HG03457 (cell line): ENCODE data around the gene LRRC17.
"Not testable (repeated sequence)": the region's sequence is repeated elsewhere in the genome, so short reads cannot be mapped to it uniquely, and the experiment has no call there.

ENCODE experiments used
- ATAC-seq: cut with Tn5 transposase; IDR thresholded peaks from one replicate; pipeline ENCODE4 v1.9.1; 2021; ENCODE audit warnings: moderate number of reproducible peaks; ENCODE audit not compliant: unreplicated experiment

The LRRC17 gene

DNA sequence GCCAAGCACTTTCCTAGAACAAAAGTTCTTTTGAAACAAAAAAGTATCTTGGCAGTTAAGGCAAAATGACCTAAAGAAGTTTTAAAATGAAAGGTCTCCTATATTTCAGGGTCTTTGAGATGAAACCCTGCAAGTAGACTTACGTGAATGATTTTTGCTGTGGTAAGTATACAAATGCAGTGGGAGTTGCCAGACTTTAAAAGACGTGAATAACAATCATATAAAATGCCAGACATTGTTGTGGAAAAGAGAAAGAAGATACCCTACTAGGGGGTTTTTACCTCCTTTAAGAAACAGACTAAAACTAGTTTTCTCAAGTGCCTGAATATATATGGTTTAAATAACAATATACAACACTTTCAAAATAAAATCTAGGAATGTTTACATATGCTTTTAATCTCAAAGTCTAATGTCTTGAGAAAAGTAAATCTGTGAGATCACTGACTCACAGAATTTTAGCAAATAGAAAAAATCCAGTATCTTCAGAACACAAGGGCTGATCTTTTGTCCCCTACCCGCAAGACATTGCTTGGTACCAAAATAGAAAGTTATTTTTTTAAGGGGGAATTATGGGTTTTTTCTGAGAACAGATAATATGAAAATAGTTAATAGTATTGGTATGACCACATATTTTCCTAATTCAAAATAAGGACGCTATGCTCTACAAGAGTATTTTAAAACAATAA, 29.5 kb downstream of the LRRC17 start:
- ATAC-seq = no peak

DNA sequence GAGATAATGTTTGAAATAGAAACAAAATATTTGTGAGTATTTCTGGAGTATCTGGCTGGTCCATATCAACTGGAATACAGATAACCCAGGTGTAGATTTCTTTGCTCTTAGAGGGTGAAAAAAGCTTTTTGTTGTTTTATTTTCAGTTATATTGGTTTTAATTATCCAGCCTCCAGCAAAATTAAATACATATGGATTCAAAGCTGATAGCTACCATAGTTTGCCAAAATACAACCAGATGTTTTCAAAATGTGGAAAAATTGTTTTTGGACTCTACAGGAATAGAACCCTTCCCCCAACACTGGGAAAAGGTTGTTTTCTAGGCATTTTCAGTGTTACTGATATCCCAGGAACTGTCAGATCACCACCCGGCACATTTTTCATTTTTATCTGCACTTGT, 30.1 kb downstream of the LRRC17 start:
- no peak for ATAC-seq

DNA sequence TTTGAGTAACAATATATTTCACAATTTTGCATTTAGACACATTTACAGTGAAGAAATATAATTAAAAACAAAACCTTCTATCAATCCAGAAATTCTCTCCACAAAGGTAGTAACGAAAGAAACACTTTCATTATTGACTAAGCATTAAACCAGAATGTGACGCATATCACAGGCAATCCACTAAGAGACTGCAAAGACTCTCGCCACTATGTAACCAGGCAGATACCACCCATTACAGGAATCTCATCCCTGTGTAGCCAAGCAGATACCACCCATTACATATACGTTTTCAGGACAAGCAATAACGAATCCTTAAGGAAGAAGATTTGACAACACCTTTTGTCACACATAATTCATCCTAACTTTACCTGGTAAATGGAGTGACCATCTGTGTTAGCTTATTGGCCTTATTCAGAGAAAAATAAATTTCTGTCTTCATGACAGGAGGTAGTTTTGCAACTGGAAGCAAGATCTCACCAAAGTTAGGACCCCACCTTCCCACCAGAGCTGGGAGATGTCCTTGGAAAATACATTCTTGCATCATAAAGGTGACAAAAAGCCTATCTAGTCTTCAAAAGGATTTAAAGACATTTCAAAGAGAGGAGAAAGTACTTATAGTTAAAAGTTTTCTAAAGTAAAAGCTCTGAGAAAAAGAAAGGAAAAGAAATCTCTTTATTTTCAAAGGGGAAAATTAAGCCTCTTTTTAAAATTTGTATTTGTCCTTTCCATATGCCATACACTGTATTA, 30.8 kb downstream of the LRRC17 start:
- ATAC-seq = no peak

DNA sequence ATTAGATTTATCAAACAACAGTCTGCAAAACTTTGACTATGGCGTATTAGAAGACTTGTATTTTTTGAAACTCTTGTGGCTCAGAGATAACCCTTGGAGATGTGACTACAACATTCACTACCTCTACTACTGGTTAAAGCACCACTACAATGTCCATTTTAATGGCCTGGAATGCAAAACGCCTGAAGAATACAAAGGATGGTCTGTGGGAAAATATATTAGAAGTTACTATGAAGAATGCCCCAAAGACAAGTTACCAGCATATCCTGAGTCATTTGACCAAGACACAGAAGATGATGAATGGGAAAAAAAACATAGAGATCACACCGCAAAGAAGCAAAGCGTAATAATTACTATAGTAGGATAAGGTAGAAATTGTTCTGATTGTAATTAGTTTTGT, 31.4 kb downstream of the LRRC17 start:
- ATAC-seq = no peak

DNA sequence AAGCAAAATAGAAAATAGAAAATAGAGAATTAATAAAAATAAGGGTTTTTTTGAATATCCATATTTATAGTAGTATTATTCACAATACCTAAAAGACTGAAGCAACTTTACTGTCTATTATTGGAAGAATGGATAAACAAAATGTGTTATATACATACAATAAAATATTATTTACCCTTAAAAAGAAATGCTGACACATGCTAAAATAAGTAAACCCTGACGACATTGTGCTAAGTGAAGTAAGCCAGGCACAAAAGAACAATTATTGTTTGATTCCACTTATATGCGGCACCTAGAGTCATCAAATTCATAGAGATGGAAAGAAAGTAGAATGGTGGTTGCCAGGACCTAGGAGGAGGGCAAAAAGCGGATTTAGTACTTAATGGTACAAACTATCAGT, 39.0 kb downstream of the LRRC17 start:
- ATAC-seq = no peak

DNA sequence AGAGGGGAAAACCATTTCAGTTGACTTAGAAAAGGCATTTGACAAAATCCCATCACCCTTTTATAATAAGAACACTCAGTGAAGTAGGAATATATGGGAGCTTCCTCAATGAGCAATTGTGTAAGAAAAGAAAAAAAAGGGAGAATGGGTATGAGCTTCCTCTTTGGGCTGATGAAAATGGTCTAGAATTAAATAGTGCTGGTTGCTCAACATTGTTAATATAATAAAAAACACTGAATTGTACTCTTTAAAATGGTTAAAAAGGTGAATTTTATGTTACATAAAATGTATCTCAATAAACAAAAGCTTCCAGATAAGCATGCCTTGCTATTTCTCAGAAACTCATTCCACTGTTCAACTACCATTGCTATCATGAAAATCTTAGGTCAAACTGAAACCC, 40.6 kb downstream of the LRRC17 start:
- no peak for ATAC-seq

DNA sequence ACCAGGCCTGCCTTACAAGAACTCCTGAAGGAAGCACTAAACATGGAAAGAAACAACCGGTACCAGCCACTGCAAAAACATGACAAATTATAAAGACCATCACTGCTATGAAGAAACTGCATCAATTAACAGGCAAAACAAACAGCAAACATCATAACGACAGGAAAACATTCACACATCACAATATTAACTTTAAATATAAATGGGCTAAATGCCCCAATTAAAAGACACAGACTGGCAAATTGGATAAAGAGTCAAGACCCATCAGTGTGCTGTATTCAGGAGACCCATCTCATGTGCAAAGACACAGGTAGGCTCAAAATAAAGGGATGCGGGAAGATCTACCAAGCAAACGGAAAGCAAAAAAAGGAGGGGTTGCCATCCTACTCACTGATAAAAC, 41.6 kb downstream of the LRRC17 start:
- not testable (repeated sequence) for ATAC-seq

DNA sequence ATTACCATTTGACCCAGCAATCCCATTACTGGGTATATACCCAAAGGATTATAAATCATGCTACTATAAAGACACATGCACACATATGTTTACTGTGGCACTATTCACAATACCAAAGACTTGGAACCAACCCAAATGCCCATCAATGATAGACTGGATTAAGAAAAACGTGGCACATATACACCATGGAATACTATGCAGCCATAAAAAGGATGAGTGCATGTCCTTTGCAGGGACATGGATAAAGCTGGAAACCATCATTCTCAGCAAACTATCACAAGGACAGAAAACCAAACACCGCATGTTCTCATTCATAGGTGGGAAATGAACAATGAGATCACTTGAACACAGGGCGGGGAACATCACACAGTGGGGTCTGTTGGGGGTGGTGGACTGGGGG, 45.2 kb downstream of the LRRC17 start:
- not testable (repeated sequence) for ATAC-seq

DNA sequence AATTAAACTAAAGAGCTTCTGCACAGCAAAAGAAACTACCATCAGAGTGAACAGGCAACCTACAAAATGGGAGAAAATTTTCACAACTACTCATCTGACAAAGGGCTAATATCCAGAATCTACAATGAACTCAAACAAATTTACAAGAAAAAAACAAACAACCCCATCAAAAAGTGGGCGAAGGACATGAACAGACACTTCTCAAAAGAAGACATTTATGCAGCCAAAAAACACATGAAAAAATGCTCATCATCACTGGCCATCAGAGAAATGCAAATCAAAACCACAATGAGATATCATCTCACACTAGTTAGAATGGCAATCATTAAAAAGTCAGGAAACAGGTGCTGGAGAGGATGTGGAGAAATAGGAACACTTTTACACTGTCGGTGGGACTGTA, 49.2 kb downstream of the LRRC17 start:
- ATAC-seq = not testable (repeated sequence)

DNA sequence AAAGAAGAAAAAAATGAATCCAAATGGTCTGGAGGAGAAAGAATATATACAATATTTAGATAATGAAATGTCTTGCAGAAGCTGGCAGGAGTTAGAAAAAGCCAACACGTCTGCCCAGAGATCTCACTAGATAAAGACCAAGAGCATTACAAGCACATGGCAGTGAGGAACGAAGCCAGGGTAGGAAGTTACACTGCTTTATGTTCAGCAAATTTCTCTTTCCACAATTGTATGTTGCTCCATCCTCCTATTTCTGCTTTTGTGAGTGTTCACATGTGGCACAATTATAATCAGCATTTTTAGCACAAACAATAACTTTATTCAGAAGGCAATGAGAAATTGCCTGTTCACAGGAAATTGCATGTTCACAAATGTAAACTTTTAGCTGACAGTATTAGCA, 53.7 kb downstream of the LRRC17 start:
- no peak for ATAC-seq

DNA sequence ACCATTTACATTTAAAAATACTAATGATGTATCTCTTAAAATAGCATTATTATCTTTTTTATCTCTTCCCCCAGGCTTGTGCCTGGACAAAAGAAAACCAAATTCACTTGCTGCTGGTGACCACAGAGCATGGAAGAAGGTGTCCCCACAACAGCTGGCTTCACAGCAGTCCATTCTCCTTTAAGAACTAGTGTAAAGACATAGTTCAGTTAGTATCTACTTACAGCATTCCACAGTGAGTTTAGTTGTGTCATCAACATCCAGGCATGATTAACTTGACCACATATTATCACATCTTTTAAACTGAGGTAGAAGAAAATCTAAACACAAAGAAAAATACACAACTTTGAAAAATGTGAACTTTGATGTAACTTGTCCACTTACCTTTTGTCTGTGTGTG, 55.0 kb downstream of the LRRC17 start:
- no peak for ATAC-seq

DNA sequence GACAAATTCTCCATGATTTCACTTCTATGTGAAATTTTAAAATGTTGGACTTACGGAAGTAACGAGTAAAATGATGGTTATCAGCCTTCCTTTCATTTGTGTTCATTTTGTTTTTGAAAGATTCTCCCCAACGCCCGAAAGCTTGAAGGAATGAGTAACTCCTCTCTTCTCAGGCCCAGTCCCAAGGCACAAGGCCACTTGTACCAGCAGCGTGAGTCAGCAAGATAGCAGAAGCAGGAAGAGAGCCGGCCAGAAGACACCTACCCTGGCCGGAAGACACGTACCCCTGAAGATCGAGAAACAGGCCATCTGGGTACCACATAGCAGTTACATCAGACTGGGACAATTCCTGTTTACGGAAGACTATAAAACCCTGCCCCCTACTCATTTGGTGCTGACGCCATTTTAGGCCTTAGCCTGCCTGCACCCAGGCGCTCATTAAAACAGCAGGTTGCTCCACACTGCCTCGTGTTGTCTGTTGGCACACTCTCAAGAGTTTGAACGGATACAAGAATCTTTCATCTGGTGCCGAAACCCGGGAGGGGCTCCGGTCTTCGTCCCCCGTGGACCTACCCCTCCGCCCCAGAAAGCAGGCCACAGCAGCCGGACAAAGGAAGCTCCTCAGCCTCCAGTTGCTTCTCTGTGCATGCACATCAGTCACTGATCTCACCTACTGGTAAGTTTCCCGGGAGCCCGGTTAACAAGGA, 60.4 kb downstream of the LRRC17 start:
- no peak for ATAC-seq

DNA sequence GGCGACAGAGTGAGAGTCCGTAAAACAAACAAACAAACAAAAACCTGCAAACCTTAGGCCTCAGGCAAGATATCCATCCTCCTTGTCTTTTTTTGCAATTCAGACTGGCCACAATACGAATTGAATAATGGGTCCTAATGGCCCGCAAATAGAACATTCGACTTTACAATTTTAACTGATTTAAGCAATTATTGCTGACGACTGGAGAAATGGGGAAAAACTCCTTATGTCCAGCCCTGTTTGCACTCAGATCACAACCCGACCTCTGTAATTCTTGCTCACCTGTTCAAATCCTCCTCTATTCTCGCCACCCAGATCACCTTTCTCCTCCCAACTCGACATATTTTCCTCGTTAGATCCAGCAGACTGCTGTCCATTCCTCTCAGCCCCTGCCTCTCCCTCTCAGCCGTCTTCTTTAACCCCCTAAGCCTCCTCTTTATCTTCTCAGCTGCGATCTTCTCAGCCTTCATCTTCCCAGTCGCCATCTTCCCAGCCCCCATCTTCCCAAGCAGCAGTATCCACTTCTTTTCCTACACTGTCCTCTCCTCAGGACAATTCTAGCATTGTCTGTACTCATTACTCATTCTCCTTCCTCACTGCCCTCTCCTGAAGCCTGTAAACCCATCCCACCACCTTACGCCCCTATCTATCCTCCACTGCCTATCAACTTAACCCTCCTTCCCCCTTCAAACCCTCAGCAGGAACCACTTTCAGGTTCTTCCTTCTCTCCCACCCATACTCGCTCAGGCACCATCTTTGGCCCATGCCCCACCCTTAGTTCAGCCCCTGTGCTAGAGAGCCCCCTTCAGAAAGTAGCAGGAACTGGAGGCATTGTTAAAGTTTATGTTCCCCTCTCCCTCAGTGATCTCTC, 61.8 kb downstream of the LRRC17 start:
- no peak for ATAC-seq

DNA sequence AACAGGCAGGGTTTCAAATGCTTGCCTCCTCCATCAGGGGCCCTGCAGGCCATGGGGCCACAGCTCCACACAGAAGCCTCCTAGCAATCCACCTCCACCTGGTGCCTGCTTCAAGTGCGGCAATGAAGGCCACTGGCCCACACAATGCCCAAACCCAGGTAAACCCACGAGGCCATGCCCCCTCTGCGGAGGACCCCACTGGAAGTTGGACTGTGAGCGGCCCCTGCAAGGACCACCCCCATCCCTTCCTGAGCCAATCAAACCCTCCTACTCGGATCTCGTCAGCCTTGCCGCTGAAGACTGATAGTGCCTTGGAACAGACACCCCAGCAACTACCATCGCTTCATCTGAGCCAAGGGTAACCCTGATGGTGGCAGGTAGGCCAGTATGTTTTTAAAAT, 63.1 kb downstream of the LRRC17 start:
- ATAC-seq = no peak

DNA sequence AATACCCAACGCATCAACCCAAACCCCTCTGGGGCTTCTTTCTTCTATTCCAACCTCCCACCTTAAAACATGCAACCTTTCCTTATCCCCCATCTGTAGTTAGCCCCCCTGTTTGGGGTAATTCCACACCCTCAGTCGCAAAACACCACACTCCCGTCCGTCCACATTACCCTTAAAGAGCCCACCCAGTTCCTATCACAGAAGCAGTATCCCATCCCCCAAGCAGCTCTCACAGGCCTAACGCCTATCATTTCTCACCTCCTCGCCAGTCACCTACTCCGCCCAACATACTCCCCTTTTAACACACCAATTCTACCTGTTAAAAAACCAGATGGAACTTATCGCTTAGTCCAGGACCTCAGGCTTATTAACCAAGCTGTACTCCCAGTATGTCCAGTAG, 63.7 kb downstream of the LRRC17 start:
- no peak for ATAC-seq

DNA sequence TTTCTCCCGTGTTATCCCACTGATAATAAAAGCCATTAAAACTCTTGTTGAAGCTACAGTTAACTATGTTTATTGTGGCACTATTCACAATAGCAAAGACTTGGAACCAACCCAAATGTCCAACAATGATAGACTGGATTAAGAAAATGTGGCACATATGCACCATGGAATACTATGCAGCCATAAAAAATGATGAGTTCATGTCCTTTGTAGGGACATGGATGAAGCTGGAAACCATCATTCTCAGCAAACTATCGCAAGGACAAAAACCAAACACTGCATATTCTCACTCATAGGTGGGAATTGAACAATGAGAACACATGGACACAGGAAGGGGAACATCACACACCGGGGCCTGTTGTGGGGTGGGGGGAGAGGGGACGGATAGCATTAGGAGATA, 64.8 kb downstream of the LRRC17 start:
- ATAC-seq = not testable (repeated sequence)

DNA sequence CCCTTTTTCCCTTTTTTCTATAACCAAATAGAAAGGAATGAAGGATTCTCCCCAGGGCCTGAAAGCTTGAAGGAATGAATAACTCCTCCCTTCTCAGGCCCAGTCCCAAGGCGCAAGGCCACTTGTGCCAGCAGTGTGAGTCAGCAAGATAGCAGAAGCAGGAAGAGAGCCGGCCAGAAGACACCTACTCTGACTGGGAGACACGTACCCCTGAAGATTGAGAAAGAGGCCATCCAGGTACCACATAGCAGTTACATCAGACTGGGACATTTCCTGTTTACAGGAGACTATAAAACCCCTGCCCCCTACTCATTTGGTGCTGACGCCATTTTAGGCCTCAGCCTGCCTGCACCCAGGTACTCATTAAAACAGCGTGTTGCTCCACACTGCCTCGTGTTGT, 65.5 kb downstream of the LRRC17 start:
- no peak for ATAC-seq

DNA sequence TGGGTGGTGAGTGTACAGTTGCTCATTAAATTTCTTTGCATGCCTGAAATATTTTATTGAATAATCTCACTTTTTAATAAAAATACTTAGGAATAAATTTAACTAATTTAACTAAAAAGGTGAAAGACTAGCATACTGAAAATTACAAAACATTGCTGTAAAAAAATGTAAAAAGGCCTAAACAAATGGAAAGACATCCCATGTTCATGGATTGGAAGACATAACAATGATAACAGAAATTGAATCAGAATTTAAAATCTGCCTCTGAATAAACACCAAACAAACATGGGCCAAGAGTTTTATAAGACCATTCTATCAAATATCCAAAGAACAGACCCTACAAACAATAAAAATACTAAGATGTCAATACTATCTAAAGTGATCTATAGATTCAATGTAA, 66.9 kb downstream of the LRRC17 start:
- ATAC-seq = no peak

DNA sequence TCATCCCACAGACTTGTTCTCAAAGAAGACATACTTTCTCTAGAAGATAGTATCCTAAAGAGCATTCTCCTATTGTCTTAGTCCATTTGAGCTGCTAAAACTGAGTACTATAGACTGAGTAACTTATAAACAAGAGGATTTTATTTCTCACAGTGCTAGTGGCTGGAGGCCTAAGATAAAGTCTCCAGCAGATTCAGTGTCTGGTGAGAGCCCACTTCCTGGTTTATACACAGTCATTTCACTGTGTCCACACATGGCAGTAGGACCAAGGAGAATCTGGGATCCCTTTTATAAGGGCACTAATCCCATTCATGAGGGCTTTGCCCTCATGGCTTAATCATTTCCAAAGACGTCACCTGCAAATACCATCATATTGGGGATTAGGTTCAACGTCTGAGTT, 68.7 kb downstream of the LRRC17 start:
- no peak for ATAC-seq

DNA sequence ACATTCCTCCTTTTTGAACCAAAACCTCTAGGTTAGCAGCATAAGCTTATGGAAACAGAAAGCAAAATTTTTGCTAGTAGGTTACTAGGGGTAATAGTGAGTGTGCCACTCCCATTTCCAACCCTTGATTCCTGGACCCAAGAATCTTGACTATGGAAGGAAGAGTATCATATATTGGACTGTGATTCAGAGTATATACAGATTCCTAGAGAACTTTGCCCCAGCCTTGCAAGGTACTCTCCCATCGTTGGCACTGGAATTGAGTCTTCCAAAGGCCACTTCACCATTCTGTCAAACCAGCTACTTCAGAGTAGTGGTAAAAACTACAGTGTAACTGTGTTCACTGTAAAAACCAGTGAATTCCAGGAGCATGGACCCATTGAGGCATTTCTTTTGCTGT, 69.4 kb downstream of the LRRC17 start:
- ATAC-seq = no peak

DNA sequence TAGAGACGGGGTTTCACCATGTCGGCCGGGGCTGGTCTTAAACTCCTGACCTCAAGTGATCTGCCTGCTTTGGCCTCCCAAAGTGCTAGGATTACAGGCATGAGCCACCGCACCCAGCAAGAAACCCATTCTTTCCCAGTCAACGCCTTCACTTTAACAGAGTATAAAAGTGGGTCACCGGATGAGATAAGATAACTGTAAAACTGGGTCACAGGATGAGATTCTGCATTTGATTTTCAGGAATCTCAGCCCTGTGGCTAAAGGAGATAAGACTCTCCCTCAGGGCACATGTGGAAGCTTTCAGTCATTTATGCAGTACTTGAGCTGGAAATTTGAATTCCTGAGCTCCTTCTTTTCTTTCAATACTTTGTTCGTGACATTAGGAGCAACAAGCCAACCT, 70.8 kb downstream of the LRRC17 start:
- ATAC-seq = no peak
